HG03565 (cell line): ENCODE measurements around the gene ST3GAL6.

Source experiments
- ATAC-seq: cut with Tn5 transposase; IDR thresholded peaks from one replicate; pipeline ENCODE4 v1.9.1; 2021; ENCODE audit warnings: mild to moderate bottlenecking, moderate library complexity; ENCODE audit not compliant: unreplicated experiment

Gene ST3GAL6

DNA sequence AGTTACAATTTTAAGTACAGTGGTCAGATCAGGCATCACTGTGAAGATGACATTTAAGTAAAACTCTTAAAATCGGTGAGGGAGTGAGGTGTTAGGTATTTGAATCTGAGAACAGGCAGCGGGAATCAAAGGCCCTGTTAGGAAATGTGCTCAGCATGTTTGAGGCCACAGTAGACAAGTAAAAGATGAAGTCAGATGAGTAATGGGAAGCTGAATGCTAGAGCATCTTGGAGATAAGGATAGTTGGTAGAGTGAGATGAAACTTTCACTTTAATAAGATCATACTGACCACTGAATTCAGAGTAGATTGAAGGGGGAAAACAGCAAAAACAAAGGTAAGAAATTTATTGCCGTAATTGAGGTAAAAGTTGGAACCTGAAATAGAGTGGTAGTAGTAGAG, 76.7 kb downstream of the ST3GAL6 start:
- no peak for ATAC-seq

DNA sequence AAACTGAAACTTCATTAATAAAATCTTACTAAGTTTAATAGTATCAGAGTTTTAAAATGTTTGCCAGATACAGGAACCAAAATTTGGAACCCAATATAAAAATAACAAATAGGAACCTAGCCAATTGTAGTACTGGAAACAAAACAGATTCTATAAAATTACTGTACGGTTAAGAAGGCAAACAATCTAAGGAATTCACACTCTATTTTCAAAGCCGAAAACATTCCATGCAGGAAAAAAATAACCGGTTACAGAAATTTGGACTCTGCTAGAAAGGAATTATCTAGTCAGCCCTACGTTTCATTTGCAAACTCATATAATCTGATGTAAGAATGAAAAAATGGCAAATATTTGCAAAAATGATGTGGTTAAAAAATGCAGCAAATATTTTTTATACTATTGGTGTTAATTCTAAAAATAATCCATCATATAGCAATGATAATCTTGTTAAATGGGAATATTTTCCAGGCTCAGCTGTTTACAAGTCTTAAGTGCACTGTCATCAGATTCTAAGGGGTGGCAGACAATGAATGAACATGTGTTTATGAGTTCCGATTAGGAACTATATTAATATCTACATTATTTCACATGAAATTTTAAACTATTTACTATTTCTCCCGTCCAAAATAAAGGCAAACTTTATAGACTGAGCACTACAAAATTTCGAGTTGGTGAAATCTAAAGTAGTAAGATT, 80.3 kb downstream of the ST3GAL6 start:
- ATAC-seq: no peak
